IPS-NIHi11 (cell line): ENCODE data around the gene TBX18.

Experiments
- DNase-seq: peaks from one replicate; pipeline ENCODE4 v3.0.0; 2012; ENCODE audit warnings: mixed read lengths, low spot score

Gene TBX18

DNA sequence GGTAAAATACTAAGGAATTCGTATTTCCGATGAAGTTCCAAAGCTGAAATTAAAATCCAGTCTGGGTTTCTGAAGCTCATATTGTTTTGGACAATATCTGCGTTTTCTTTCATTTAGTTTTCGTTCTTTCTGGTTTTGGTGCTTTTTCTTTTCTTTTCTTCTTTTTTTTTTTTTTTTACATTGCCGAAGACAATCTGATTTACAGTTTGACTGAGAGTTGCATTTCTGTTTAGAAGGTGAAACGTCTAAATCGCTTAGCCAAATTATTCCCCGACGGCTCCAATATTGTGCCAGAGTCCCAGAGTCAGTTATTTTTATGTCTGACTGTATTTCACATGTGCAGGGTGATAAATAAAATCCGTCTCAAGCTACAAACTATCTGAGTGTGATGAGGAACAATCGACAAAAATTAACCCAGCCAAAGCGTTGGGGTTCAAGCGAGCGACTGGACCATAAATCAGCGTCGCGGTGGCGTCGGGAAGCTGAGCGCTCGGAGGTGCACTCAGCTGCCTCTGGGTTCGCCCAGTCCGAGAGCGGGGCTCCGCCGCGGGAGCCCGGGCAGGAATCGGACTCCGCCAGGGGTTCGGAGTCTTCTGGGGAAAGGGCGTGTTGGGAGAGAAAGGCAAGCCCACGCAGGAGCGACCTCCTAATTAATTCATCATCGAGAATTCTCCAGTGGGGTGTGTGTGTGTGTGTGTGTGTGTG lies 8.2 kb upstream of the TBX18 start:
- peak; percentile 21 for DNase-seq

DNA sequence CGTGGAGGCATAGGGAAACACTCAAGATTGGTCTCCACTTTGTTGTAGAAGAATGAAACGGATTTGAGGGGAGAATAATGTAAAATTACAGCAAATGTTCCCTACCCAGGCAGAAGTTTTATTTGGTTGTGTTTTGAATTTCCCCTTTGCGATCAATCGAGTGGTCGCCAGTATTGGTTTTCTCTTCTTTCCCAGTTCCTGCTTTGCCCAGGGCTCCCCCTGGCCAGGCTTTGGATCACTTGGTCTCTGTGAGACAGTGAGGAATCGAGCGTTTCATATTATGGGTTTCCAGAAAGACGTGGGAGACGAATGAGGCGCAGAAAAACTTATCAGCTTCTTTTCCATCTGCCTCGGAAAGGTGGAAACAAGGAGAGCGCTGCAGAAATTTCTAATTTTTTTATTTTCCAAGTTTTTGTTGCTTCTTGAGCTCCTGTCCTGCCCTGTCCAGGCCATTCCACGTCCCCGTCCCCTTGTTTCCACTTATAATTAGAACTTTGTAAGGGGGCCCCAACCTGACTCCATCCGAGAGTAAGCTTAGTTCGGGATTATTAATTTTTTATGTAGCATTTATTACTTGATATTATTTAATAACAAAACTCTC lies 7.5 kb upstream of the TBX18 start:
- DNase-seq = no peak

DNA sequence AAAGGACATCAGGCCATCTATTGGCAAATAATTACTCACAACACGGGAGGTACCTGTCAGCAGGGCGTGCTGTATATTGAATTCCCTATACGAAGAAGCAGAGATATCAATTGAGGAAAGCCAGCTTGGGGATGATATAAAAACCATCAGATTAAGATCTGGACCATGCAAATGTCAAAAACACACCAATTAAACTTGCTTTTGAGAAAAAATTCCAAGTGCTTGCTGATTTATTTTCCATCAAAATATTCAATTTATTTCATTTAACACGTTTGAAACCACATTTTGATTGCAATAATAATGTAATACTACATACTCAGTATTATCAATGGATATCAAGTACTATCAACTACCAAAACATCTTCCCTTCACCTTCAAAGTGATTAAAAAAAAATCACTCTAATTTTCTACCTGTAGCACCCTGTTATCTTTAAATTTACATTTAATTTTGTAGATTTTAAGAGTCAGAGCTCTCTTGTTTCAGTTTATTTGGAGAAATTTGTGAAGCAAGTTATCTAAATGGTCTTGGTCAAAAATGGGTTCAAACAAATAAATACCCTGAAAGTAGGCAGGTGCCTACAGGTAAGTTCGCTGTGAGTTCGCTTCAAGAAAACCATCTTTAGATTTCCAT lies 6.8 kb upstream of the TBX18 start:
- DNase-seq = no peak

DNA sequence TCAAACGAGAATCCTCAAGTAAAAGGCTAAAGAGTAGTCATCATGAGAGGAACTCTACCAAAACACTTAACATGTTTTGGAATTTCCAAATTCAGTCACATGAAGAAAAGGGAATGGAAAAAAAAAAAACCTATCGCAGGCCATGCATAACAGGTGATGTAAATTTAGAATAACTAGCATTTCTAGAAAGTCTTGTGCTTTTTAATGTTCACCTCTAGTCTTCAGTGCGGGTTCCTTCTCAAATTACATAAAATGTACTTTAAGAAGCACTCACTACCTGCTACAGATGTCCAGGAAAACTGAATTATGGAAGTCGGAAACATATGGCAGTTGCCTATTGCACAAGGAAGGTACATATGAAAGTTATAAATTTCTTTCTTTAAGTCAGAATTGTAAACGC lies 6.1 kb upstream of the TBX18 start:
- no peak for DNase-seq

DNA sequence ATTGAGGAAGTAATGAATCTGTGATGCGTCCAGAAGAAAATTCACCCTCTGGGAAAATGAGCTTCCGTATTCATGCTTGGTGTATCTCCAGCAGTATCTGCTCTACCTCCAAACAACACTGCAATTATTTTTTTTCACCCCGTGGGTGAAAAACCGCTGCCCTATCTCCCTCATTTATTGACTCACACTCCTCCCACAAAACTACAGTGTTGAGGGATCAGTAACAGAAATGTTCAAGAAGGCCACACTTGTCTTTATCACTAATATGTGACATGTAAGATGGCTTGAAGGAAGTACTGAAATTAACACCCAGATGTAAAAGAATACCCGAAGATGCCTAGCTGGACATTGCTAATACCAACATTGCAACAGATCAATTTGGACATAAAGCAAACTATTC lies 4.9 kb upstream of the TBX18 start:
- no peak for DNase-seq

DNA sequence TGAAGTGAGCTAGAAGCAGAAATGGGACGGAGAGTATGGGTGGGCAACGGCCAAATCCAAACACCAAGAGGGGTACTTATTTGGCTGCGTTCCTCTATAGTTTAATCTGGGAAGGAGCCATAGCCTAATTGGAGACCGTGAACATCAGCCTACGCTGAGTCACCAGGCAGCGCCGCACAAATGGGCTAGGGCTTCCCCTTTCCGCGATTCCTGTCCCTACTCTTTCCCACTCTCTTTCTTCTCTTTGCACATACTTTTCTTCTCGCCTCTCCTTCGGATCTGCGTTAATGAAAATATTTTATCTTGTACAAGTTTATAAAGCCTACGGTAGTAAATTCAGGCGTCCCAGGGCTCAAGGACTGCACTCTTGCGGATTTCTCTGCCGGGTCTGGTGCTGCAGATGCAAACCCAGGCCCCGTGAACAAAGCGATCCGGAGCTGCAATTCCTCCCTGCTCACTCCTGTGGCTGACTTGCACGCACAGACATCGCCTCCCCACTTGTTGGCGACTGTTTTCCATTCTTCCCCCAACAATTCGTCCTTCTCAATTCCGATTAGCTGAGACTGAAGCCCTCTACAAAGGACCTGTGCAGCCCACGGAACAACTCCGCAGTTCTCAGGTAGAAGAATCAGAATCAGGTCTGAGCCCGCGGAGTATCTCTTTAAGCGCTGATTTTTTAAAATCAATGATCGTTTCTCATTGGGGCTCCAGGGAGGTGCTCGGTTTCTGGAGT lies 4.2 kb upstream of the TBX18 start:
- peak; percentile 29 for DNase-seq

DNA sequence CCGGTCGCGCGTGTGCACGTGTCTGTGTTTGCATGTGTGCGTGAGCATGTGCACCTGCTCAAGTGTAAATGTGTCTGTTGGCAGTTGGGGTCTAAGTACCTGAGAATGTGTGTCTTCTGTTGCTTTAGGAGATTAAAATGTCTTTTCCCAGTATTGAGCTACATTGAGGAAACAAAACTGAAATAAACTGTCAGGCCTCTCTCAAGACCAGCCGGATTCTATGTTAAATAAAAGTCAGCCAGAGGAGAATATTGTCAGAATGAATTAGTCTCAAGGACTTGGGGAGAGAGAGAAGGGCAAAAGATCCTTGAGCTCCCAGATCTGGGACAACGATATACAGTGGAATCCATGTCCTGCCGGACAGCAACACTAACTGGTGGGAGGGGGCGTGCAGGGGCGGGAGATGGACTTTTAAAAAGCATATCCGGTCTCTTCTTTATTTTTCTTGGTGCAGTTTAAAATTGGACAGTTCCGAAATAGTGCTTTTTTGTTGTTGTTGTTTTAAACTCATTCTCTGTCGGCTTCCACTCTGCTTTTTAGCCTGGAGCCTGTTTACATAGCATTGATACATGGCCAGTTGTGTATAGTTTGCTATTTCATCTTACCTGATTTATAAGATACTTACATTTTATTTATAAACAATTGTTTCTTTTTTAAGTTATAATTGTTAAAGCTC lies 3.3 kb upstream of the TBX18 start:
- DNase-seq = no peak

DNA sequence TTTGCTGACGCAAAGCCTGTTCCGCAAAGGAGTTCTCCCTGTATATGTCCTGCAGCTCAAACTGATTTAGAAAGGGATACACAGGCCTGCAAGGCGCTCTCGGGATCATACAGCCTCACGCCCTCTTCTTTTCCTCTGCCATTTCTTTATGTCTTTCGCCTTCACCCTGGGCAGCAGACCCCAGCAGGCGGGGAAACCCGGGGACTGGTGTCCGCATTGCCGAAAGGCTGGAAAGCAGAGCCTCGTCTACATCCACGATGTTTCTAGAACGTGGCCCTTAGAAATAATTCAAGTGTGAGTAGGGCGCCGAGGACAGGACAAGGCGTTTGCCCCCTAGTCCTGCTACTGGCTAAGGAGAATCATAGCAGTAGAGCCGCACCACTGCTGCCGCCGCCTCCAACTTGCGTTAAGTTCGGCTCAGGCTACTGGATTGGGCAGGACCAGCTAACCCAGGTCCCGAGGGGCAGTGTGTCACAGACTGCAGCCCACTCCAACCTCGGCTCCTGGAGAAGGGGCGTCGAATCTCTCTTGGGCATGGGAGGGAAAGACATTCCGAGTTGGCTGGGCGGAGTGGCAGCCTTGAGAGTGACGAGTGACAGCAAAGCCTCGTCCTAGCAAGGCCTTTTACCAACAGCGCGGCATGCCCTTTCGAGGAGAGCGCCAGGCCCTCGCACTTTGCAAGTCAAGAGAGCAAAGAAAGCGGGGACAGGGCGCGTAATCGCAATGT lies 2.6 kb upstream of the TBX18 start:
- DNase-seq = no peak

DNA sequence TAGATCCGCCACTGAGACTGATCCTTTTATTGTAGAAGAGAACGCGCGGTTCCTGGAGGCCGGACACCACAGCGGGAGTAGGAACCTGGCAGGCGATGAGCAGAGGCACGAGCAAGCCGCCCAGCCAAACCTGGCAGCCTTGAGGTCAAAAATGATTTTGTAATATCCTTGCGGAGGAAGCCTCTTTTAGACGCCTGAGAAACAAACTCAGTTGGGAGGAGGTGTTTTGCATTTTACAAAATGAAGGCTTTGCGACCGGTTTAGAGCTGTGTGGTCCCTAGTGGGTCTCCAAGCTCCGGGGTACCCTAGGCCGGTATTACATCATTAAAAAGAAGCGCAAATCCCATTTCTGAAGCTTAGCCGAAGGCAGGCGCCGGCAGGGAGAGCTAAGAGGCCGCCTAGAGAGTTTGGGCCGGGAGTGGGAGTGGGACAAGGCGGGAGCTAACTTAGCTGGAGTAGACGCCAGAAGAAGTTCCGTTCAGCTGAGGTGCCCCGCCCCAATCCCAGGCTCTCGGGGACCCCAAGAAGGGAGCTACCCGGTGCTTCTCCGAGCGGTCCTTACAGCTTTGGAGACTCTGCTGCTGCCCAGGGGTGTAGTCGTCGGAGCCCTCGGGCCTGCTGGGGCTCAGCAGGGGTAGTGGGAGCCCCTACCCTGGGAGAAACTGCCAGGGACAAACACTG lies 1.9 kb upstream of the TBX18 start:
- DNase-seq = peak; percentile 5

DNA sequence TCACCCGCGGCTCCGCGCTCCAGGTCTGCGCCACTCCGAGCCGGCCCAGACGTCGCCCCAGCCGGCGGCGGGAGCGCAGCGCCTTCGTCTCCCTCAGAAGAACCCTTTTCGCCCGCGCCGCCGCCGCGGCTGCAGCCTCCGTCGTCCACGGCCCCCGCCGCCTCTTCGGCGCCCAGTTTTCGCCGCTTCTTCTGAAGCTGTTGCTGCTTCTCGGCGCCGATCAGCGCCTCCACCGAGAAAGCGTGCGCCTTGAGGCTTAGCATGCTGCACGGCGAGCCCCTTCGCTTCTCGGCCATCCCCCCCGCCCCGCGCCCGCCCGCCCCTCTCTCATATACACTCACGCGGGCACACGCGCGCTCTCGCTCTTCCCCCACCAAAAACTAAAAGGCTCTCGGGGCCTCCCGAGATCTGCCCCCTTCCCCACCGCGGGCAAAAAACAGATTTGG lies 489 bp downstream of the TBX18 start:
- DNase-seq = peak; percentile 32

DNA sequence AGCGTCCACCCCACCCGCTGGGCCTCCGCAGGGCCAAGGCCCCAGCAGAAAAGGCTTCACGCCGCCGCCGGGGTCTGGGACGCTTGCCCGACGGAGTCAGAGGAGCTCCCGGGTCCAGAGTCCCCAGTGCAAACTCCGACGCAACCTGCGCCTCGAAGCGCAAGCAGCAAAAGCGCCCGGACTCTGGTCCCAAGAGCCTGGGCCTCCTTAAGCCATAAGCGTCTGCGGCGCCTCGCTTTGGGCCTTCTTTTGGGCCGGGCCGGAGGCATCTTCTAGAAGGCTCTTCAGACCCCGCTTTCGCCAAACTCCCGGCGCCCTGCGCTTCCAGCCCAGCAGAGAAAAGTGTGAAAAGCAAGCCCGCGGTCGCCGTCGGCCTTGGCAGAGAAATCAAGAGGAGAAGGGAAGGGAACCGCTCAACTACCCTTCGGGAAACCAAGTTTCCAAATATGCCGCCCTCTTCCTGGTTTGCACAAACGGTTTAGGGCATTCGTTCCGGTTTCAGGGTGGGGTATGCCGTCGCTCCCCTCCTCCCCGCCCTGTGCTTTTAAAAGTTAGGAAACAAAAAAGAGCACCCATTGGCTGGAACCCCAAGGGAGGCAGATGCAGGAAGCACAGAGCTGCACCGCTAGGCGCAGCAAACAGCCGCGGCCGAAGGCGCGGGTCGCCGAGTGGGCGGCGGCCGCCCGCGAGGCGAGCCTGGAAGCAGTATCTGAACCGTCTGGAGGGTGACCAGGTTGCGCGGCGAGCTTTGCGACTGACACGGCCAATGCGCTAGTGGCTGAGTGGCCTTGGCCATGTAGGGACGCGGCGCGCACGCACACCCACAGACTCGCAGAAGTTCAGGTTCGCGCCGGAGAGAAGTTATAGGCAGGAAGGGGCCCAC lies 1.2 kb downstream of the TBX18 start:
- peak; percentile 50 for DNase-seq

DNA sequence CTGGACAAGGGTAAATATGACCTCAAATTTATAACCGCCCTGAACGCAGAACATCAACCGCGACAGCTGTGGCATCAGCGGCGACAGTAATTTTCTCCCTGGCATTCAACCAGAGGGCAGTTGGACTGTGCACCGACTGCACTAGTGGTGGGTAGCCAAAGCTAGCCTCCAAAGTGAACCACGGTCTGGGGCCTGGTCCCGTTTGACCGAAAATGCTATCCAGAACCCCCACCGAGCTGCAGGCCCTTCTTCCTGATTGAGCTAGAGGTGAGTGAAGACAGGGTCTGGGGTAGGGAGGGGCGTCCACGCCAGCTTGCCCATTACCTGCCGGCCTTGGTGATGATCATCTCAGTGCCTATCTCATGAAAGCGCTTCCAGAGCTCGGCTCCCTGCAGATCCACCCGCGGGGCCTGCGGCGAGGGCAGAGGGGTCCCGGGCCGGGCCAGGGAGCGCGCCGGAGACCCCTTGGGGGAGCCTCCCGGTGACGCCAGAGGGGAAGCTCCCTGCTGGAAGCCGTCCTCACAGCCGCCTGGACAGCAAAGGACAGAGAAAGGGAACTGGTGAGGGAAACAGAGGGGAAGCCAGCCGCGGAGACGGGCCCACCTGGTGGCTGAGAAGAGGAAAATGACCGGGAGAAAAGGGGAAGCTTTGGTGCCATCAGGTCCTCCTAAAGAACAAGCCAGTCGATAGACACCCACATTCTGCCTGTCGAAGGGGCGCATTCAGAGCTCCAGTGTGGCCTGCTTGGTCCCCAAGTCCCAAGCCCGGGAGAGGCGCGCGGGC lies 2.0 kb downstream of the TBX18 start:
- DNase-seq = peak; percentile 47

DNA sequence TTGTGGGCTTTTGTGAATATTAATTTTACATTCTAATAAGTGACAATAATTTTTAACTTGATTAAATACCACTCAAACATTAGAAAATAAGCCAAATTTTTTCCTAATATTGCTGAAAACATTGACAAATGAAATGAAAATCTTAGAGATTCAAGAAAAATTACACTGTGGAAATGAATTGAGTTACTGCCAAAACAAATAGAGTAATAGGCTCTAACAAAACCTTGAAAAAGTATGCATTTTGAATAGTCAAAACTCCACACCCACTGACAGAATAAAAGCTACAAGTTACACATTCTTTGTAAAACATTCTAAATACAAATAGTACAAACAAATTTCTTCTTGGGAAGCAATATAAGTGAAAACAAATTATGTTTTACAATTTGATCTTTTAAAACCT lies 5.9 kb downstream of the TBX18 start:
- DNase-seq = no peak

DNA sequence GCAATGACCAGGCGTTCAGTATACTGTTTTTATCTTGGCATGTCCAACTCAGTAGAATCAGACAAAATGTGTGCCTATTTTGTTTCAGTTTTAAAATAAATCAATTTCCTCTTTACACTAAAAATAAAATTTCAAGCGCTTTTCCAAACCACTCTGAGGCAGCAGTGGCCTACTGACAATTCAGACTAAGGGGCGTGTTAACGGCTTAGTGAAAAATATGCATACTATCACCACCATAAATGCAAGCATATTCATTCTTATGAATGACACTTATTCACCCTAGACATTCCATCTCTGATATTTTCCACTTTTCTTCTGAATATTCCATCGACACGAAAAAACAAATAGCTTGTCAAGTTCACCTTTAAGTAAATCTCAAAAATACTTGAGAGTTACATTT lies 7.5 kb downstream of the TBX18 start:
- DNase-seq = no peak

DNA sequence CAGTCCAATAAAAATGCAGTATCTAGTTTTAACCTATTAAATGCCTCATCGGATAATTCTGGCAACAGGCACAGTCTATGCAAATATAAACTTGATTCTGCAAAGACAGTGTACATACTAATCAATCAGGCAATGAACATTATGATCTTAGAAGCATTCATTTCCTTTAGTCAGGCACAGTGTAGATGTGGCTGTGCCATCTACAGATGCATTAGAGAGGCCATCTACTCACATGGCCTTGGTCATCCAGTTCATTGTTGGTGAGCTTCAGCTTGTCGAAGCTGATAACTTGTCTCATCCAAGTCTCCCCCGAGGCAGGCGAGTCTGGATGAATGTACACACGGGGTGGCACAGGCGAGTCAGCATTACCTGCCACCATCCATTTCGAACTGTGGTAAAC lies 7.9 kb downstream of the TBX18 start:
- no peak for DNase-seq

DNA sequence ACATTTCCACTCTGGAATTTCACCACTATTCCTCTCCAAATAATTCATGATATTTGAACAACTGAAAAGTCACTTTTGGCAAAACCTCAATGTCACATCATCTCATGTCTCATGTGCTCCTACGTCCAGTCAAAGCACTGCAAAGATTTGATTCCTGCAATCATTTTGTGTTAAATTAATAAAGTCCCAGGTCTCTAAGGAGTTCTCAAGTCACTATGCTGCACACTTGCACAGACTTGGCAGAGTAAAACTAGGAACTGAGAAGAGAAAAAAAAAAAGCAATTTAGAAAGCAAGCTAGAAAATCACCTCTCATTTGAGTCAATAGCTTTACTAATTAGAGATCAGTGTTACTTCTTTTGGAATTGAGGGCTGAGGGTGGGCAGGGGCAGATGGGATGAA lies 11.2 kb downstream of the TBX18 start:
- no peak for DNase-seq

DNA sequence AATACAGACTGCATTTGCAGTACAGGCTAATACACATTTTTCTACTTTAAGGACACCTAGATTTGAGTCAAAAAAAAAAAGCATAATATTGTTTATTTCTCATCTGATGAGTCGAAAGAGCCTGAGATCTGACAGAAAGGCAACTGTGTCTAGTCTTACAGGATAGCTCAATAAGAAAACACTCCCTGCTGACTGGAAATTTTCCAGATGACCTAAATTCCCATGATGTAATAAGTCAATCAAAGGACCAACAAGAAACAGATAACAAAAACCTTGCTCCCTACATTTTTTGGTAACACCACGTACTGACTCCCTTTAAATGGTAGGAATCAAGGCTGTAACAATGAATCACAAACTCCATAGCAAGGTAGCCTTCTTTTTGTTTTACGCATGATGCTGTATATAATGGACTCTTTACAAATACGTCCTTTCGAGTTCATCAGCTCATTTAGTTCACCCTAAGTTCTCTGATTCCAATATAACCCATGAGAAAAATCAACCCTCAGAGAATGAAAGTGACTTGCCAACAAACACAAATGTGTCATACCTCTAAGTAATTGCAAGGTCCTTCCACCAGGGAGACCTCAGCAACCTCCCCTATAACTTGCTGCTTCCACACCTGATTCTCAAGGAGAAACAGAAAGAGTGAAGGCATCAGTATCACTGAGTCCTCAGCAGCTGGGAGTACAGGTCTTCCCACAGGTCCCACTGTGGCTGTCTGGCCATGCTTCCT lies 12.1 kb downstream of the TBX18 start:
- DNase-seq = no peak

DNA sequence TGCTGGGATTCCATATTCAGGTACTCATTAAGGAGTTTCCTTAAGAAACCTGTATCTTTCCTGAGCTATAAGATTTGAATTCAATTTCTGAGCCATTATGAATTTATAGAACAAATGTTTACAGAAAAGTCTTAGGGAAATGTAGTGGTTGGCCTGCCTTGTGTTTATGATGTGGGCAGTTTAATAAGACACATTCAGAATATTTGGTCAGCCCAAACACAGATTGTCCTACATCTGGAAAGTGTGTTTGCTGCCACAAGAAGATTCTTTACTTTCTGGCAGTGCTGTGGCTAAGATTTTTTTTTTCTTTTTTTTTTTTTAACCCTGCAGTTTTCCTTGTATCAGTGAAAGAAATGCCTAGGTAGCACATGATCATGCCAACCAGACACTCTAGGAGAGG lies 15.2 kb downstream of the TBX18 start:
- DNase-seq = no peak

DNA sequence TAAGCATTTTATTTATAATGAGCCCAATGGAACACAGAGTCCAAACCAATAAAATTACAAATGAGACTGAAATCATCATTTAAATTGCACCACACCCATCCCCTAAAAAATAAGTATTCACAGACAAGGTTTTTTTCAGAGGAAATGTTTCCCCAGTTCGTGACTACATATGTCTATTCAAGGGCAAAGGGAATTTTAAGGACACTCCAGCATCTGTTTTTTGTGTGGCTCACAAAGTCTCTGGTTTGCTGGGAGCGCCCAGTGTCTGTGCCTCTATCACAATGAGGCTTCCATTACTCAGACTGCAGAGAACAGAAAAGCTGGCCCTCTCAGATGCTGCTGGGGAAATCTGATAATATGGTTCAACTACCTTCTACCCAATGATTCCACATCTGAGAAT lies 16.0 kb downstream of the TBX18 start:
- DNase-seq = no peak
